Measurements from ENCODE around the gene PLCG1.

The PLCG1 gene

GRCh38 chr20:41214202-41214601 is 76.9 kb downstream of the PLCG1 start:
- DNase-seq (ENCODE audit: low spot score) = no peak

- no peak for DNase-seq (ENCODE audit: low spot score)
These were observed 77.3 kb downstream of the PLCG1 start for GRCh38 chr20:41214666-41215065.

GRCh38 chr20:41217422-41217821 is 80.1 kb downstream of the PLCG1 start:
- no peak for DNase-seq (ENCODE audit: low spot score)

GRCh38 chr20:41218466-41218865 is 81.1 kb downstream of the PLCG1 start:
- DNase-seq (ENCODE audit: low spot score) = no peak

- no peak for DNase-seq (ENCODE audit: low spot score)
These were observed 82.5 kb downstream of the PLCG1 start for GRCh38 chr20:41219824-41220223.

GRCh38 chr20:41221614-41222218 is 84.4 kb downstream of the PLCG1 start:
- DNase-seq (ENCODE audit: low spot score) = no peak

- DNase-seq (ENCODE audit: low spot score) = no peak
These were observed 85.0 kb downstream of the PLCG1 start for GRCh38 chr20:41222296-41222695.

GRCh38 chr20:41222703-41223102 is 85.4 kb downstream of the PLCG1 start:
- DNase-seq (ENCODE audit: low spot score) = no peak

GRCh38 chr20:41223112-41223511 is 85.8 kb downstream of the PLCG1 start:
- DNase-seq (ENCODE audit: low spot score) = no peak

GRCh38 chr20:41224281-41224680 is 86.9 kb downstream of the PLCG1 start:
- no peak for DNase-seq (ENCODE audit: low spot score)

- DNase-seq (ENCODE audit: low spot score) = no peak
These were observed 87.7 kb downstream of the PLCG1 start for GRCh38 chr20:41225091-41225490.

GRCh38 chr20:41226426-41226825 is 89.1 kb downstream of the PLCG1 start:
- no peak for DNase-seq (ENCODE audit: low spot score)
